ENCODE measurements around the gene LMCD1. TPM values are rescaled to one million over a fixed set of nuclear protein-coding genes. Genes with fewer than 3 reads are reported as not detected.

The LMCD1 gene
- total RNA-seq, 1 experiment from 2014 or later = 23.9 TPM

DNA sequence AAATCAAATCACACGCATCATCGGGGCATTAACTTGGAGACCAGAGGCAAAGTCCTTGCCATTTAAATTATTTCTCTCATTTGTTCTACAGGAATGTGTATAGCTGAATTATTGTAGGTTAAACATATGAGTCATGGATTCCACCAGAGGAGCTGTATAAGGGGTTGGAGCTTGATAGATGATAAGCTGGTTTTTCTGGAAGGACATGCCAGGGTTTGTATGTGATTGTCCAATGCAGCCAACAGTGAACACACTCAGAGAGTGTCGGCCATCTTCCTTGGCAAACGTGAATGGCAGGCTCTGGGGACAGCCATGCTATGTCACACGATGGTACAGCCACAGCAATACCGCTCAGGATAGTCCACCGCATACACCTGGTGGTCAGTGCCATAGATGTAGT lies 117.9 kb downstream of the LMCD1 start:
- Mint-ChIP-seq H3K27me3 (ENCODE audit: insufficient read depth, unreplicated experiment) (no peaks in the 10 kb centered on the region), H3K36me3 (ENCODE audit: insufficient read depth, unreplicated experiment) (no peaks in the 10 kb centered on the region), H3K4me3 (ENCODE audit: unreplicated experiment) (no peak overlapping the region), H3K9me3 (ENCODE audit: unreplicated experiment) (peaks cover 11% of the 10 kb centered on the region), H3K27ac (ENCODE audit: unreplicated experiment) (no peak overlapping the region), H3K4me1 (ENCODE audit: low read depth, unreplicated experiment) (peaks cover 7% of the 10 kb centered on the region)
- intact Hi-C loops (cut with micrococcal nuclease; ENCODE audit: unreplicated experiment) = no loop called here
- TF ChIP-seq, protein P1, sequence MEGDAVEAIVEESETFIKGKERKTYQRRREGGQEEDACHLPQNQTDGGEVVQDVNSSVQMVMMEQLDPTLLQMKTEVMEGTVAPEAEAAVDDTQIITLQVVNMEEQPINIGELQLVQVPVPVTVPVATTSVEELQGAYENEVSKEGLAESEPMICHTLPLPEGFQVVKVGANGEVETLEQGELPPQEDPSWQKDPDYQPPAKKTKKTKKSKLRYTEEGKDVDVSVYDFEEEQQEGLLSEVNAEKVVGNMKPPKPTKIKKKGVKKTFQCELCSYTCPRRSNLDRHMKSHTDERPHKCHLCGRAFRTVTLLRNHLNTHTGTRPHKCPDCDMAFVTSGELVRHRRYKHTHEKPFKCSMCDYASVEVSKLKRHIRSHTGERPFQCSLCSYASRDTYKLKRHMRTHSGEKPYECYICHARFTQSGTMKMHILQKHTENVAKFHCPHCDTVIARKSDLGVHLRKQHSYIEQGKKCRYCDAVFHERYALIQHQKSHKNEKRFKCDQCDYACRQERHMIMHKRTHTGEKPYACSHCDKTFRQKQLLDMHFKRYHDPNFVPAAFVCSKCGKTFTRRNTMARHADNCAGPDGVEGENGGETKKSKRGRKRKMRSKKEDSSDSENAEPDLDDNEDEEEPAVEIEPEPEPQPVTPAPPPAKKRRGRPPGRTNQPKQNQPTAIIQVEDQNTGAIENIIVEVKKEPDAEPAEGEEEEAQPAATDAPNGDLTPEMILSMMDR (IDR thresholded peaks at IDR 0.05; ENCODE audit: insufficient read depth in 1 of 2, low read depth in 1 of 2, low read length in 1 of 2, severe bottlenecking in 1 of 2, unreplicated experiment in 1 of 2) = no peak
- no peaks in the 10 kb centered on the region for H3K9me3 ChIP-seq
- ChIA-PET POLR2A (no interaction called here), CTCF (no interaction called here)
- peak in 1 of 2 experiments; percentile 23 for DNase-seq
- no peak overlapping the region for H3K4me3 ChIP-seq (ENCODE audit: low read depth, low read length)
- BruUV-seq (replicated peaks) = no TSS peak
- H3K27me3 ChIP-seq (replicated peaks; ENCODE audit: control insufficient read depth, insufficient read depth, low read length) = no peaks in the 10 kb centered on the region
- H3K36me3 ChIP-seq (ENCODE audit: control insufficient read depth, insufficient read depth, low read length) = no peaks in the 10 kb centered on the region; the same call in 1 of the 2 replicates
- H3K4me1 ChIP-seq = peaks cover 7% of the 10 kb centered on the region; the same call in 1 of the 2 replicates

- Mint-ChIP-seq H3K27me3 (ENCODE audit: insufficient read depth, unreplicated experiment) (no peaks in the 10 kb centered on the region), H3K4me1 (ENCODE audit: low read depth, unreplicated experiment) (peaks cover 7% of the 10 kb centered on the region), H3K4me3 (ENCODE audit: unreplicated experiment) (no peak overlapping the region), H3K27ac (ENCODE audit: unreplicated experiment) (no peak overlapping the region), H3K36me3 (ENCODE audit: insufficient read depth, unreplicated experiment) (no peaks in the 10 kb centered on the region), H3K9me3 (ENCODE audit: unreplicated experiment) (peaks cover 11% of the 10 kb centered on the region)
- TF ChIP-seq, protein P1 (IDR thresholded peaks at IDR 0.05; ENCODE audit: insufficient read depth in 1 of 2, low read depth in 1 of 2, low read length in 1 of 2, severe bottlenecking in 1 of 2, unreplicated experiment in 1 of 2) = no peak
- CTCF ChIA-PET = interaction anchor here (0.6 kb wide), 1 partner anchor 12 kb away, joined by 5 read pairs; no protein-coding TSS in a partner anchor
- no peaks in the 10 kb centered on the region for H3K9me3 ChIP-seq
- no TSS peak for BruUV-seq (replicated peaks)
- H3K4me1 ChIP-seq = peaks cover 7% of the 10 kb centered on the region; the same call in 1 of the 2 replicates
- no peaks in the 10 kb centered on the region; the same call in 1 of the 2 replicates for H3K36me3 ChIP-seq (ENCODE audit: control insufficient read depth, insufficient read depth, low read length)
- H3K4me3 ChIP-seq (ENCODE audit: low read depth, low read length) = no peak overlapping the region
- intact Hi-C loops (cut with micrococcal nuclease; ENCODE audit: unreplicated experiment) = loop anchor here (5.0 kb wide), 1 partner anchor 41 kb away; no protein-coding TSS in a partner anchor
- POLR2A ChIA-PET = no interaction called here
- no peaks in the 10 kb centered on the region for H3K27me3 ChIP-seq (replicated peaks; ENCODE audit: control insufficient read depth, insufficient read depth, low read length)
- DNase-seq = no peak
These were observed 119.5 kb downstream of the LMCD1 start for GRCh38 chr3:8621141-8621540.

GRCh38 chr3:8621872-8622271 lies 120.2 kb downstream of the LMCD1 start:
- no peaks in the 10 kb centered on the region; the same call in 1 of the 2 replicates for H3K36me3 ChIP-seq (ENCODE audit: control insufficient read depth, insufficient read depth, low read length)
- POLR2A ChIA-PET = no interaction called here

More at GRCh38 chr3:8621872-8622271, 120.2 kb downstream of the LMCD1 start:
- Histone ChIP-seq H3K9me3 (no peaks in the 10 kb centered on the region), H3K4me3 (ENCODE audit: low read depth, low read length) (no peak overlapping the region), H3K27me3 (replicated peaks; ENCODE audit: control insufficient read depth, insufficient read depth, low read length) (no peaks in the 10 kb centered on the region), H3K4me1 (peaks cover 7% of the 10 kb centered on the region; the same call in 1 of the 2 replicates)
- Mint-ChIP-seq H3K27me3 (ENCODE audit: insufficient read depth, unreplicated experiment) (no peaks in the 10 kb centered on the region), H3K9me3 (ENCODE audit: unreplicated experiment) (peaks cover 11% of the 10 kb centered on the region), H3K36me3 (ENCODE audit: insufficient read depth, unreplicated experiment) (no peaks in the 10 kb centered on the region), H3K4me3 (ENCODE audit: unreplicated experiment) (no peak overlapping the region), H3K4me1 (ENCODE audit: low read depth, unreplicated experiment) (peaks cover 7% of the 10 kb centered on the region), H3K27ac (ENCODE audit: unreplicated experiment) (no peak overlapping the region)
- no peak for DNase-seq
- intact Hi-C loops (cut with micrococcal nuclease; ENCODE audit: unreplicated experiment) = loop anchor here (2.0 to 5.0 kb wide), 2 partner anchors 40 to 121 kb away; partner anchors contain the start of gene LMCD1
- TF ChIP-seq, protein P1 (IDR thresholded peaks at IDR 0.05; ENCODE audit: insufficient read depth in 1 of 2, low read depth in 1 of 2, low read length in 1 of 2, severe bottlenecking in 1 of 2, unreplicated experiment in 1 of 2) = no peak
- CTCF ChIA-PET = no interaction called here
- no TSS peak for BruUV-seq (replicated peaks)
